HG03558 (cell line): Measurements from ENCODE around the gene AURKAIP1.
"Not testable (repeated sequence)": the region's sequence is repeated elsewhere in the genome, so short reads cannot be mapped to it uniquely, and the experiment has no call there.

Source experiments
- ATAC-seq: cut with Tn5 transposase; IDR thresholded peaks from one replicate; pipeline ENCODE4 v1.9.1; 2021; ENCODE audit warnings: moderate number of reproducible peaks; ENCODE audit not compliant: unreplicated experiment; ENCODE audit errors: extremely low read depth

Gene AURKAIP1

GRCh38 chr1:1388078-1388472 lies 13.1 kb upstream of the AURKAIP1 start:
- no peak for ATAC-seq

- ATAC-seq = no peak
These were observed 12.4 kb upstream of the AURKAIP1 start for GRCh38 chr1:1387098-1388077.

GRCh38 chr1:1385931-1386330 lies 10.9 kb upstream of the AURKAIP1 start:
- ATAC-seq = no peak

DNA sequence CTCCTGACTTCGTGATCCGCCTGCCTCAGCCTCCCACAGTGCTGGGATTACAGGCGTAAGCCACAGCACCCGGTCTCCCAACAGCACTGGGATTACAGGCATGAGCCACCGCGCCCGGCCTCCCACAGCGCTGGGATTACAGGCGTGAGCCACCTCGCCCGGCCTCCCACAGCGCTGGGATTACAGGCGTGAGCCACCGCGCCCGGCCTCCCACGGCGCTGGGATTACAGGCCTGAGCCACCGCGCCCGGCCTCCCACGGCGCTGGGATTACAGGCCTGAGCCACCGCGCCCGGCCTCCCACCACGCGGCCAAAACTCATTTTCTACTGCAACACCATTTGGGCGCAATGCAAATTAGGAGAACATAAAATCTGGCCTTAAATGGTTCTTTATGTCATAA lies 10.3 kb upstream of the AURKAIP1 start:
- ATAC-seq = not testable (repeated sequence)

- ATAC-seq = no peak
These were observed 6.3 kb upstream of the AURKAIP1 start for GRCh38 chr1:1381294-1381693.

DNA sequence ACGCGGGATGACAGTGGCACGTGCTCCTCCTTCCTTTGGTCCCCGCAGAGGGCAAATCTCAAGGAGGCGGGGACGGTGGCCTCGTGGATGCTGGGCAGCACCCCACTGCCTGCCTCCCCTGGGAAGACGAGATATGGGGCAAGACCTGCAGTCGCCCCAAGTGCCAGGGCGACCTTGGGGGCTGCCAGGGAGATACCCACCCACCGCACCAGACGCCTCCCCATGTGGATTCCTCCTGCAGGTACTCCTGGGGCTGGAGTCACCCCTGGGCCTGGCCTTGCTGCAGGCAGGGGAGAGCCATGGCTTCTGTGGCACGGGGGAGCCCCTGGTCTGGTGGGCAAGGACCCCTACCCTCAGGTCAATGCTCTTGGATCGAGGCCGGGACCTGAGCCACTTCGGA lies 5.9 kb upstream of the AURKAIP1 start:
- ATAC-seq = no peak

DNA sequence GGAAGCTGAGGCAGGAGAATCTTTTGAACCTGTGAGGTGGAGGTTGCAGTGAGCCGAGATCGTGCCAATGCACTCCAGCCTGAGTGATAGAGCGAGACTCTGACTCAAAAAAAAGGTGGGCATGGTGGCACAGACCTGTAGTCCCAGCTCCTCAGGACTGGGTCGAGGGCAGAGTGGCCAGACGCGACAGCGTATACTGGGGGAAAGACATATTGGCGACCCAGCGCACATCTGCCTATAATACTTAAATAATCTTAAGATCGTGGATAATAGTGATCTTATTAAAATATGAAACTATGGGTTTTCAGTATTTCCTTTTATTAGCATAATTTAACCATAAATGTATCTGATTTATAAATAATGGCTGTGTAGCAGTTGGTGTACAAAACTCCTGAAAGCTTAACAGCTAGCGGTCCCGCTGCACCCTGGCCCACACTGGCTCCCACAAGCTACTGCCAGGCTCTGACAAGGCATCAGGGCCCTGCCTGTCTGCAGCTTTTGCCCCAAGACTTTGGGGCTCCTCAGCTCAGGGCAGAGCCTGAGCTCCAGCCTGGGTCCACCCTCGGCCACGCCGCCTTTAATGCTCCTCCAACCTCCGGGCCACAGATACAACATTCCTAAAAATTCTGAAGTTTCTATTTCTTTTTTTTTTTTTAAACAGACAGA lies 2.7 kb upstream of the AURKAIP1 start:
- ATAC-seq = no peak

DNA sequence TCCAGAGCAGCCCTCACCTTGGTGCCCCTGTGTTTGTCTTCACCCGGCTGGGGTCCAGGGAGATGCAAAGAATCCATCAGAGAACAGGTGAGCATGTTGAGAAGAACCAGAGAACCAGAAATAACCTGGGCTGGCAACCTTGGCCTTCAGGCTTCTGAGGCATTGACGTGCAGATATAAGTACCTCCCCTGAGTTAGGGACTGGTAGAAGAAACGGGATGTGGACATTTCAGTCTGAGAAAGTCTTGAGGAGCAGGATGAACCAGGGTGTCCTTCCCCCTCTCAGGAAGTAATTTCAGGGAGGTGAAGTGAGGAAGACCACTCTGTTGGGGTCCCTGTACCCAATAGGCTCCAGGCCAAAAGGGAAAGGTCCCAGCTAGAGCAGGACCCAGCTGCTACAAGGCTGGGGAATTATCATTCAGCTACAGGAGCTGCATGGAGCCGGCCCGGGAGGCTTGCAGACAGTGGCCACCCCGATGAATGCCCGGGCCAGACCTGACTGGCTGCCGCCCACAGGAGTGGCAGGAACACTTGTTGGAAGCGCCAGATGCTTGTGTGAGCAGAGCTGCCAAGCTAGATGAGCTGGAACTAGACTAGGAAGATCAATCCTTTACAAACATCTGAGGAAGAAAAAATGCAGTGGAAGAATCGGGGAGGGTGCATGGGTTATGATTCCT lies 1.7 kb upstream of the AURKAIP1 start:
- no peak for ATAC-seq

- ATAC-seq = no peak
These were observed 448 bp downstream of the AURKAIP1 start for GRCh38 chr1:1374589-1374928.

DNA sequence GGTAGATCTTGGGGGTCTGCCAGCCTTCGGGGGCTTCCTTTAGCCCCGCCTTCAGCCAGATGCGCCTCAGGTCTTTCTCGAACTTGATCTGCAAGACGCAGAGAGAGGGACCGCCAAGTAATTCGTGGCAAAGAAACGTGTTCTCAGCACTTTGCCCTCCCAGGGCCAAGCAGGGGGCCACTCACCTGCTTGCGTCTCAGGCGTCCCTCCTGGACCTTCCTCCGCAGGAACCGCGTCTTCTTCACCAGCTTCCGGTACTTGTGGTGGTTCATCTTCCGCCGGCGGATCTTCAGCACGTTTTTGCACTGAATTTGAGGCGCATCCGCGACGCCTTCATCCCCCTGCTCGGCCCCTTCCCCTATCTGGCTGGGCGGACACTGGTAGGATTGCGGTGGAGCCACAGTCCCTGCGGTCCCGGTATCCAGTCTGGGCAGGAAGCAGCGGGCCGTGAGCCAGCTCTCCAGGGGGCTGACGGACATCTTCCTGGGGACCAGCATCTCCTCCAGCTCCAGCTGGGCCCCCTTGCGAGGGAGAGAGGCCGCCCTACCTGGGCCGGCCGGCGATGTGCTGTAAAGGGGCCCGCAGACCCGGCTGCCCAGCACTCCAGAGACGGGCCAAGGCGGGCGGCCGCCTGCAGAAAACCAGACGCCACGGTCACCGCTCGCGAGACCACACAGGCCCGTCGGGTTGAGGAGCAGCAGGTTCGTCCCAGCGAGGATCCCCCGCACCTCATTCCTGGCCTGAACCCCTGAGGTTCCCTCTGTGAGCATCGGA lies 1.0 kb downstream of the AURKAIP1 start:
- ATAC-seq = no peak

- ATAC-seq = no peak
These were observed 1.8 kb downstream of the AURKAIP1 start for GRCh38 chr1:1373051-1373814.

DNA sequence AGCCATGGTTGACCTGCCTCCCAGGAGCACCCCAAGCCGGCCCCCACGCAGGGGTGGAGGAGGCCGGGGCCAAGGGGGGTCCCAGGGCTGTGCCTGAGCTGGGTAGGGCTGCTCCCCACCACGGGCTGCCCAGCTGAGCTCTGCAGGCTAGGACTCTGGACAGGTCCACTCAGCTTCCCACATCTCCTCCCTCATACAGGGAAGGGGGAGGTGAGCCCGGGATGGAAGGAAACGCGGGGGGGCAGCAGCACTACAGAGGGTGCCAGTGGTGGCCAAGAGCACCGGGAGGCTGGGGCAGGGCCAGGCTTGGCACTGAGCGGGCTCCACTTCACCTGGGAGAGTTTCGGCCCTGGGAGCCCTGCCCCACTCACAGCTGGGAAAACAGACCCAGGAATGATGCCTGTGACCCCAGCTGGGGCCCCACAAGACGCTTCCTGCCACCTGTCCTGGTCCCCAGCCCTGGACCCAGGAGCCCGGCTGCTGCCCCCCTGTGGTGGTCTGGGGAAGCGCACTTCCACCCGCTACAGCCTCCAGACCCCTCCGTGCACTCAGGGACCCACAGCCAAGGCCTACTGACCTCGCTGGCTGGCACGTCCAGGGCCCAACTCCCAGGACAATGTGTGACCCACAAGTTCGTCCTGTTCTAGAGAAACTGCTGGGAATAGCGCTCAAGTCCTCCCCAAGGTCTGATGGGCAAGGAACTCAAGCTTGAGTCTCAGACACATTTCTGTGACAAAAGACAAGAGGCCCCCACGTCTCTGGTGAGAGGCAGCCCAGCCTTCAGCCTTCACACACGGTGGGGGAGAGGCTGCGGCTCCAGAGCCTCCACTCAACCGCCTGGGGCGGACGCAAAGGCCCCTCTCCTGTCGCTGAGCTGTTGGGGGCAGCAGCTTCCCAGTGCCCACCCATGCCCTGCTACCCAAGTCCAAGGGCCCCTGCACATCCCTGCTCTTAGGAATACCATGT lies 3.0 kb downstream of the AURKAIP1 start:
- ATAC-seq = no peak

GRCh38 chr1:1371364-1371745 lies 3.7 kb downstream of the AURKAIP1 start:
- ATAC-seq = no peak

GRCh38 chr1:1370771-1371300 lies 4.2 kb downstream of the AURKAIP1 start:
- ATAC-seq = no peak

GRCh38 chr1:1370094-1370493 lies 4.9 kb downstream of the AURKAIP1 start:
- ATAC-seq = not testable (repeated sequence)

DNA sequence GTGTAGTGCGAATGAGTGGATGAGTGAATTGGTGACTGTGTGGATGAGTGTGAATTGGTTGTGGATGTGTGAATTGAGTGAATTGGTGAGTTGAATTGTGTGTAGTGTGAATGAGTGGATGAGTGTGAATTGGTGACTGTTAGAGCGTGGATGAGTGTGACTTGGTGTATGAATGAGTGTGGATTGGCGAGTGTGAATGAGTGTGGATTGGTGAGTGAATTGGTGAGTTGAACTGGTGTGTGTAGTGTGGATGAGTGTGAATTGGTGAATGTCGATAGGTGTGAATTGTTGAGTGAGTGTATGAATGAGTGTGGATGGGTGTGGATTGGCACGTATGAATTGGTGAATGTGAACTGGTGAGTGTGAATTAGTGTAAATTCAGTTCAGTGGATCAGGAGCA lies 7.7 kb downstream of the AURKAIP1 start:
- no peak for ATAC-seq

DNA sequence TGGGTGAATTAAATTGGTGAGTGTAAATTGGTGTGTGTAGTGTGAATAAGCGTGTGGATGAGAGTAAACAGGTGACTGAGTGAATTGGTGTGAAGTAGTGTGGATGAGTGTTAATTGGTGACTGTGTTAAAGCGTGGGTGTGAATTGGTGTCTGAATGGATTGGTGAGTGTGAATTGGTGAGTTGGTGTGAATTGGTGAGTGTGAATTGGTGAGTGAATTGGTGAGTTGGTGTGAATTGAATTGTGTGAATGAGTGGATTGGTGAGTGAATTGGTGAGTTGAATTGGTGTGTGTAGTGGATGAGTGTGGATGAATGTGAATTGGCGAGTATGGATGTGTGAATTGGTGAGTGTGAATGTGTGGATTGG lies 8.3 kb downstream of the AURKAIP1 start:
- ATAC-seq = no peak
